ENCODE results near the gene XKR7.

The XKR7 gene

DNA sequence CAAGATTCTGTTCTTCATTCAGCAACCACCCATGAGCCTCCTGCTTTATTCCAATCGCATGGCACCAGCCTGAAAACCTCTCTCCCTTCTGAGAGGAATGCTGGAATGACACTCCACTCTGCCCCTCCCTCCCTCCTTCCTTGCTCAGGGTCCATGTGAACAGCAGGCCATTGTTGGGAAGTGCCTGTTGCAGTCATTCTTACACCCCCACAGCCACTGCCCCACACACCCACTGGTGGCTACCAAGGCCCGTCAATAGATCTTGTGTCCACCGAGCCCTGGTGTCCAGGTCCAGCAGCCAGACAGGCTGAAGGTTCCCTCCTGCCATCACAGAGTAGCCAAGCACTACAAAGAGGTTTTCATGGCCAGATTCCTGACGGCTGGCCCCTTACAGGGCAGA lies 22.6 kb upstream of the XKR7 start:
- DNase-seq (ENCODE audit: low spot score) = no peak

GRCh38 chr20:31945785-31946184 lies 22.2 kb upstream of the XKR7 start:
- no peak for DNase-seq (ENCODE audit: low spot score)

DNA sequence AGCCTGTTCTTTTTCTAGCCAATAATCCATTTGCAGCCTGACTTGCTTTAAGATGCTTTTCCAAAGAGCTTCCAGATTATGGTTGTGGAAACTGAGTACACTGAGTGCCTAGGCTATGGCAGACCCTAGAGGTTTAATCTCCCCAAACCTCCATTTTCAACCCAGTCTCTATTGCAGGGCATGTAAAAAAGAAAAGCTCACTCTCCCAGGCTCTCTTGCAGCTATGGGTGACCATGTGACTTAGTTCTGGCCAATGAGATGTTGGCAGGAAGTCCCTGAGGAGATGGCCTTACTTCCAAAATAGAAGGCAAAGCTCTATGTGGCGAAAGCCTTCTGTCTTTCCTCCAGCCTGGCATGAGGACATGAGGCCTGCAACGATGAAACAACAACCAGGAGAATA lies 19.9 kb upstream of the XKR7 start:
- no peak for DNase-seq (ENCODE audit: low spot score)

DNA sequence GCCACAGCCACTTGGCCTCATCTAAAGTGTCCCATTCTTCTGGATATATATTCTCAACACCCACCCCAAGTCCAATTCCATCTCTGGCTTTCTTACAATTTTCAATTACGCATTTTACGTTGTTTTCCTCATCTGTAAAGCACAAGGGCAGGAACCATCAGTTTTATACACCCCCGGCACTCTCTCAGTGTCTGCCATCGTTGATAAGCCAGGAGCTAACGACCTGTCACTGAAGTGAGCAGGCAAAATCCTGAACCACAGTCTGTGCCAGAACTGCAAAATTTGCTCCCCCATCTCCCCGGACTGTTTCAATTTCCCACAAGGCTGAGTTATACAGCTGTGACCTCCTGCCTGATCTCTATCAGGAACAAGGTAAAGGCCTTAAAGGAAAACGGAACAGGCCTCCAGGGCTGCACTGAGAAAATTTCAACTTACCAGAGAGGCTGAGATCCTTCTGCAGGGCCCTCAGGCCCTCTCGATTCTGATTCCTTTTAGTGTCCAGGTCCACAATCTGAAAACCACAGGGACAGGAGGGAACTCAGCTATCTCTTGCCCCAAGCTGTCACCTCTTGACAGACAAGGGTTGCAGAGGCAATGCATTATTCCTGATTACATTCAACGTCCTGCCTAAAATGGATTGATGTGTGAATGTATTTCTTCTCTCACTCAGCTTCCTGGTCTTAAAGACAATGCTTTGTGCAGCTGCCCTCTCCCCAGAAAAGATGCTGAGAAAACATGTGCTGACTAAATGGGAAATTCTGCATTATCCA lies 17.9 kb upstream of the XKR7 start:
- no peak for DNase-seq (ENCODE audit: low spot score)

DNA sequence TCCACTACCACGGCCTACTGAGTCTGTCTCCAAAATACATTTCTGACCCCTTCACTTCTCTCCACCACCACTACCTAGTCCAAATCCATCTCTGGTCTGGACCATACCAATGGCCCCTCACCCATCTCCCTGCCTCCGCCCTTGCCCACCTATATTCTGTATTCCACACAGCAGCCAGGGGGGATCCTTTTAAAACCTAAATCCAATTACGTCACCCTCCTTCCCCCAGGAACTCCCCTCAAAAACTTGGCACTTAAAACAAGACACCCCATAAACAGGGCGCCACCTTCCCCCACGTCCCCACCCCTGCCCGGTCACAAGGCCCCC lies 16.8 kb upstream of the XKR7 start:
- no peak for DNase-seq (ENCODE audit: low spot score)

GRCh38 chr20:31951530-31952453 lies 16.2 kb upstream of the XKR7 start, which contains the start of gene PDRG1:
TSS of gene PDRG1 (minus strand) at chr20:31952046. CDS start at chr20:31951961, 85 bp downstream.
- DNase-seq (ENCODE audit: low spot score) = peak; percentile 98

- DNase-seq (ENCODE audit: low spot score) = no peak
Observed at GRCh38 chr20:31953556-31954148, 14.3 kb upstream of the XKR7 start.

GRCh38 chr20:31954500-31954899 lies 13.5 kb upstream of the XKR7 start:
- no peak for DNase-seq (ENCODE audit: low spot score)

DNA sequence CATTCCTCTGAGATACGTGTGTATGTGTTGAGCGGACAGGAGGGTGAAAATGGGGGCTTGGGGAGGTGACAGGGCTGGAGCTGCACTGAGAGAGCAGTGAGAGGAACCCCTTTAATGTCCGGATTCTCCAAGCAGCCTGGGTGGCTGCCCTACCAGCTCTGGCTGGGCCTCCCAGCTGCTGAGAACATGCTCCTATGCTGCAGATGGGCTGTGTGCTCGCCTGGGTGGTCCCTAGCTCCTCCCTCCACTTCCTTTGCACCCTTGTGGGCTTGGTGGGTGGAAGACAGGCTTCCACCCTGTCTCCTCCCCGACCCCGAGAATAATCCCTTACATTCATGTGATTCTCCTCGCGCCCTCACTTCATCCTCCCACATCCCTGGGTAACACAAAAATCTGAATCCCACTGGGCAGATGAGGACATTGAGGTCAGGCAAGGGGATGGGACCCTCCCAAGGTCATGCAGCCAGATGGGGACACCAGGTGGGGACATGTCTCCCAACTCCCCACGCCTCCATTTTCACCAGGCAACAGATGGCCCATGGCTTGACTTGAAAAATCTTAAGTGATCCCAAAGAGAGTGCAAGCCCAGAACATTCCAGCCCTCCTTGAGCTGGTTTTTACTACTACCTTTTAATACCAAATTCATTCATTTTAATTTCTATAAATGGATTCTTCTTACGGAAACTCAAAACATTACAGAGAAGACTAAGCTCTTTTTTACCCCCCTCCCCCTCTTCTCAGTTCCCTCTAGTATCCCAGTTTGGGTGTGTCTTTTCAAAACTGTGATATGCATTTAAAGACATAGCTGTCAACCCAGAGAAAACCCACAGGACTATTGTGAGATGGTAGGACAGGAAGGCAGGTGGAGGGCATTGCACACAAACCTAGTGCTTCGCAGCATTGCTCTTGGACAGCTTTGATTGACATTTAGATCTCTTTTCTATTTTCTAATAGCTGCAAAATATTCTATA lies 11.1 kb upstream of the XKR7 start:
- no peak for DNase-seq (ENCODE audit: low spot score)

DNA sequence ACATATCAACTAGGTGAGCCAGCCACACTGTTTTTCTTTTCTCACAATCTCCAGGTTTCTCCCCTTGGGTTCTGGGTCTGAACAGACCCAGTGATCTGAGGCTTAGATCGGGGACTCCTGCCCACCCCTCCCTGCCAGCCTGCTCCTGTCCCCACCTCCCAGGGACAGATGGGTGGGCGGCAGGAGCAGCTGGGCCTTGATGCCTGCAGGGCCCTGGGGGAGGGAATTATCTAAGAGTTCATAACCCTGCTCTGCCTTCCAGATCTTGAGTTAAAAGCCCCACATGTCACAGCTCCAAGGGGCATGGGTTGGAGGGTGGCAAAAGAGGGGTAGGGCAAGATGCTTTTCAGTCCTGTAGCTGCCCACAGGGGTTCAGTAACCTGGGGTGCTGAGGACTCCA lies 5.2 kb upstream of the XKR7 start:
- no peak for DNase-seq (ENCODE audit: low spot score)

GRCh38 chr20:31963889-31964288 lies 4.1 kb upstream of the XKR7 start:
- no peak for DNase-seq (ENCODE audit: low spot score)

GRCh38 chr20:31966991-31967655 lies 828 bp upstream of the XKR7 start:
- no peak for DNase-seq (ENCODE audit: low spot score)

- peak; percentile 97 for DNase-seq (ENCODE audit: low spot score)
Observed at GRCh38 chr20:31968291-31969126, 558 bp downstream of the XKR7 start.

- DNase-seq (ENCODE audit: low spot score) = no peak
Observed at GRCh38 chr20:31969991-31970390, 2.0 kb downstream of the XKR7 start.

GRCh38 chr20:31972471-31973021 lies 4.6 kb downstream of the XKR7 start:
- DNase-seq (ENCODE audit: low spot score) = peak; percentile 63

DNA sequence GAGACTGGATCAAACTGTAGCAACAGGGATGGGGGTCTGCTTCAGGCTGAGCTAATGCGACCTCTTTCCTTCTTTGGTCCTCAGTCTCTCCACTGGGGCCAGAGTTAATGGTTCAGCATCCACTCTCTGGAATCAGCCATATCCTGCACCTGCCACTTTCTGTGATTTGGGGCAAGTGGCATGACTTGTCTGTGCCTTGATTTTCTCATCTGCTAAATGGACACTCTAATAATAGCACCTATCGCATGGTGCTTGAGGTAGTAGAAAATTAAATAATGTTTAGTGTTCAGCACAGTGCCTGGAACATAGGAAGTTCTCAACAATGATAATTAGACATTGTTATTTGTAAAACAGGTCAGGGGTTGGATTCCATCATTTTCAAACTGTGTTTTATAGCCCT lies 6.3 kb downstream of the XKR7 start:
- no peak for DNase-seq (ENCODE audit: low spot score)

- peak; percentile 79 for DNase-seq (ENCODE audit: low spot score)
Observed at GRCh38 chr20:31974951-31975487, 7.1 kb downstream of the XKR7 start.

- DNase-seq (ENCODE audit: low spot score) = no peak
Observed at GRCh38 chr20:31975874-31976273, 7.9 kb downstream of the XKR7 start.

GRCh38 chr20:31977080-31977479 lies 9.1 kb downstream of the XKR7 start:
- no peak for DNase-seq (ENCODE audit: low spot score)

Data from ecto neural progenitor cell (in vitro differentiated cells).